Right atrium auricular region (tissue), 2 donors: Measurements from ENCODE around the gene MYLIP. TPM values are rescaled to one million over a fixed set of nuclear protein-coding genes. Genes with fewer than 3 reads are reported as not detected.

ENCODE experiments used
- DNase-seq: peaks from one replicate; pipeline ENCODE4 v3.0.0-alpha.2; 2019; ENCODE audit warnings: low spot score
- H3K27ac ChIP-seq, 2 donors: fragments of 200-600 bp; sonication (generic); 1 replicate in 1 of 2; 2 replicates in 1 of 2; pipeline ENCODE4 v1.5.1; 2016 to 2019
- H3K27me3 ChIP-seq, 2 donors: fragments of 200-600 bp; sonication (generic); one replicate each; pipeline versions ENCODE4 v1.5.1 to v1.6.0; 2017 to 2019
- H3K36me3 ChIP-seq: fragments of 200-600 bp; sonication (generic); one replicate; pipeline ENCODE4 v1.5.1; 2016
- H3K4me1 ChIP-seq, 2 donors: fragments of 200-600 bp; sonication (generic); one replicate each; pipeline versions ENCODE4 v1.5.1 to v1.6.0; 2017 to 2019
- H3K4me3 ChIP-seq, 2 donors: fragments of 200-600 bp; sonication (generic); 1 replicate in 1 of 2; 2 replicates in 1 of 2; pipeline ENCODE4 v1.5.1; 2017 to 2019; ENCODE audit warnings: mild to moderate bottlenecking in 1 of 2, moderate library complexity in 1 of 2
- H3K9me3 ChIP-seq, 2 donors: fragments of 200-600 bp; sonication (generic); one replicate each; pipeline ENCODE4 v1.5.1; 2019
- total RNA-seq, 2 donors: library from RNA; depleted of rRNA; stranded (reverse); fragments of >200 nt; gene quantifications; one replicate each; pipeline ENCODE4 v1.1.0, GENCODE V29; 2016
- TF ChIP-seq, protein P1 (sequence below), 2 donors: fragments of 200-600 bp; sonication (generic); IDR thresholded peaks; one replicate each; pipeline ENCODE4 v1.5.1; 2019; ENCODE audit warnings: antibody characterized with exemption in 2 of 2

MYLIP gene
- total RNA-seq, result 10 to 100 TPM; 15.6 to 25.1 TPM

DNA sequence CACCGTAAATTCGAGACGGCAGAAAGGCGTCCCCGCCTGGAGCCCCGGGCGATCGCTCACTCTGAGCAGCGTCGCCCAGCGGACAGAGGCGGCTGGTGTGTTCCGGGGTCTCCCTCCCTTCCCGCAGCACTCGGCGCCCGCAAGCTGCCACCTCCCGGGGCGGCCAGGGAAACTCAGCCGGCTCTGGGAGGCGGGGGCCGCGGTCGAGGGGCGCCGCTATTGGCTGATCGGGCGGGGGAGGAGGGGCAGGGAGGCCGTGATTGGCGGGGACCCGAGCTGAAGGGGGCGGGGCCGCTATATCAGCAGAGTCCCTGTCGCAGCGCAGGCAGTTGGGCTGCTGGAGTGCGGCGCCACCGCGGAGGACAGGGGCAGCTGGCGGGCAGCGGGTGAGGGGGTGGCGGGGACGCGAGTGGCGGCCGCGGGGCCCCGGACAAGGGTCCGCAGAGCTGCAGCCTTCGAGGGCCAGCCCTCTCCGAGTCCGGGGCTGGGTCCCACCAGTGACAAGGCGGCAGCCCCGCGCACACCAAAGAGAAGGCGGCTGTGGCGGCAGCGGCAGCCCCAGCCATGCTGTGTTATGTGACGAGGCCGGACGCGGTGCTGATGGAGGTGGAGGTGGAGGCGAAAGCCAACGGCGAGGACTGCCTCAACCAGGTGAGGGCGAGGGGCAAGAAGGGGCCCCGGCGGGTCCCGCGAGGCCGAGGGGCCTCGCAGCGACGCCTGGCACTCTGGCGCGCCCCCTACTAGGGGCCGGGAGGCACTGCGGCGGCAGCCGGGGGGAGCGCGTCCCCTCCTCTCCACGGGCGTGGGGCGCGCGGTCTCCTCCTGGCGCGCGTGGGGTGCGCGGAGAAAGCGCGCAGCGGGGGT, at the start of gene MYLIP:
Gene MYLIP, plus strand, starts transcription at position 328 of the 864 bp plus-strand sequence. Its CDS starts 237 bp downstream, at position 565.
- peak within 1 kb of the TSS; percentile 97 to 100 for H3K4me3 ChIP-seq
- H3K27ac ChIP-seq, result peak within 1 kb of the TSS; percentile 97 to 99
- H3K4me1 ChIP-seq, result peaks cover 0 to 42% of the 10 kb centered on the region in 2 donors
- peaks cover 3% of the 10 kb centered on the region for H3K36me3 ChIP-seq
- TF ChIP-seq, protein P1, sequence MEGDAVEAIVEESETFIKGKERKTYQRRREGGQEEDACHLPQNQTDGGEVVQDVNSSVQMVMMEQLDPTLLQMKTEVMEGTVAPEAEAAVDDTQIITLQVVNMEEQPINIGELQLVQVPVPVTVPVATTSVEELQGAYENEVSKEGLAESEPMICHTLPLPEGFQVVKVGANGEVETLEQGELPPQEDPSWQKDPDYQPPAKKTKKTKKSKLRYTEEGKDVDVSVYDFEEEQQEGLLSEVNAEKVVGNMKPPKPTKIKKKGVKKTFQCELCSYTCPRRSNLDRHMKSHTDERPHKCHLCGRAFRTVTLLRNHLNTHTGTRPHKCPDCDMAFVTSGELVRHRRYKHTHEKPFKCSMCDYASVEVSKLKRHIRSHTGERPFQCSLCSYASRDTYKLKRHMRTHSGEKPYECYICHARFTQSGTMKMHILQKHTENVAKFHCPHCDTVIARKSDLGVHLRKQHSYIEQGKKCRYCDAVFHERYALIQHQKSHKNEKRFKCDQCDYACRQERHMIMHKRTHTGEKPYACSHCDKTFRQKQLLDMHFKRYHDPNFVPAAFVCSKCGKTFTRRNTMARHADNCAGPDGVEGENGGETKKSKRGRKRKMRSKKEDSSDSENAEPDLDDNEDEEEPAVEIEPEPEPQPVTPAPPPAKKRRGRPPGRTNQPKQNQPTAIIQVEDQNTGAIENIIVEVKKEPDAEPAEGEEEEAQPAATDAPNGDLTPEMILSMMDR (IDR thresholded peaks at IDR 0.05), result peak; percentile 74 to 82
- no peaks in the 10 kb centered on the region for H3K27me3 ChIP-seq
- peak; percentile 98 for DNase-seq
- no peaks in the 10 kb centered on the region for H3K9me3 ChIP-seq

DNA sequence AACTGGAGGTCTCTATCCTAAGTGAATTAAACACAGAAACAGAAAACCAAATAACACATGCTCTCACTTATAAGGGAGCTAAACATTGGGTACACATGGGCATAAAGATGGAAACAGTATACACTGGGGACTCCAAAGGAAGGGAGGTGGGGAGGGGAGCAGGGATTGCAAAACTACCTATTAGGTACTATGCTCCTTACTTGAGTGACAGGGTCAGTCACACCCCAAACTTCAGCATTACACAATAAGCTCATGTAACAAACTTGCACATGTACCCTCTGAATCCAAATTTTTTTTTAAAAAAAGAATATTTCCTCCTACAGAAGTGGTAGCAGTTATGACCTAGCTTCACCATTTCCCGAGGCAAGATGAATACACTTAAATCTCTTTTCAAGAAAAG, 49.5 kb upstream of the MYLIP start:
- DNase-seq, result no peak
- Histone ChIP-seq H3K4me3 (no peak overlapping the region), H3K27me3 (no peaks in the 10 kb centered on the region), H3K9me3 (no peaks in the 10 kb centered on the region), H3K27ac (no peak overlapping the region), H3K4me1 (no peaks in the 10 kb centered on the region), H3K36me3 (no peaks in the 10 kb centered on the region)
- TF ChIP-seq, protein P1 (IDR thresholded peaks at IDR 0.05), result no peak

DNA sequence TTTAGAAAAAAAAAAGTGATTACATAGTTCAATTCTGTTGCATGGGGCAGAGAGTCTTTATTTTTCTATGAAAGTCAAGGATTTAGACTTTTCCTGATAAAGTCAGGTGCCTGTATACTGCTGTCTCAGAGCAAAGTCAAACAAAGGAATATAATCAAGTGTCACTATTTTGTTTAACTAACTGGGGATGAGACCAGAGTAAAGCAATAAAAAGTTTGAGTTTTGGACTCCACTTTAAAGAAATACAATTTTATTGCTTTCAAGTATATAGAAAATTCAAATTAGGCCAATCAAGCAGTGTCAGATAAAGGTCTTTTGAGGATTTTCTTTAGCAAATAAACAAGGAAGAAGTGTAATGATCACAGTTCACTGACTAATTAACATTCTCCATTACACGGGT, 48.7 kb upstream of the MYLIP start:
- no peak overlapping the region for H3K27ac ChIP-seq
- DNase-seq, result no peak
- no peaks in the 10 kb centered on the region for H3K9me3 ChIP-seq
- H3K36me3 ChIP-seq, result no peaks in the 10 kb centered on the region
- no peaks in the 10 kb centered on the region for H3K4me1 ChIP-seq
- TF ChIP-seq, protein P1 (IDR thresholded peaks at IDR 0.05), result no peak
- no peaks in the 10 kb centered on the region for H3K27me3 ChIP-seq
- no peak overlapping the region for H3K4me3 ChIP-seq

DNA sequence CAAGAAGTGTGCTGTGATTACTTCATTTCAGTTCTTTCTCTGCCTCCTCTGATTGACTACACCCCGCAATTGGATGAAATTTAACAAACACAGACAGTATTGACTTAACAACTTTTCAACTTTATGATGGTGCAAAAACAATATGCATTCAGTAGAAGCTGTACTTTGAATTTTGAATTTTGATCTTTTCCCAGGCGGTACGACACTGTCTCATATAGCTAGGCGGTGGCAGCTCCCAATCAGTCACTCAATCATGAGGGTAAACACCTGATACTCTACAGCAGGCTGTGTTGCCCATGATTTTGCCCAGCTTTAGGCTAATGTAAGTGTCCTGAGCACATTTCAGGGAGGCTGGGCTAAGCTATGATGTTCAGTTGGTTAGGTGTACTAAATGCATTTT, 47.6 kb upstream of the MYLIP start:
- H3K4me1 ChIP-seq, result no peaks in the 10 kb centered on the region
- no peak overlapping the region for H3K27ac ChIP-seq
- H3K9me3 ChIP-seq, result no peaks in the 10 kb centered on the region
- no peak for DNase-seq
- TF ChIP-seq, protein P1 (IDR thresholded peaks at IDR 0.05), result no peak
- H3K36me3 ChIP-seq, result no peaks in the 10 kb centered on the region
- no peaks in the 10 kb centered on the region for H3K27me3 ChIP-seq
- H3K4me3 ChIP-seq, result no peak overlapping the region

DNA sequence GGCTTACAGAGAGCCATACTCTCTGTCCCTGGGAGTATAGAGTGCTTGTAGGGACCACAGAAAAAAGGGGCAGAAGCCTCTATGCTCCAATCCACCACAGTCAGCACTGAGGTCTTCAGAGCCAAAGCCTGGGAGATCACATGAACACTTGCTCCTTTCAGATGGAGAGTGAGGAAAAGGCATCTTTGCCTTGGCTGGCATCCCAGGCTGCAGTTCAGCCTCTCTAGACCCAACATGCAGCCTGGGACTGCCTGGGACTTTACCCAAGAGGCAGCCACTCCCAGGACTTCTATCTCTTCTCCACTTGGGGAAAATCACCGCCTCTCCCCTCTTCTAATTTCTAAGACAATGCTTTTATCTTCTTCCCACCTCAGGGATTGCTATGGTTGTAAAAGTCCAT, 46.5 kb upstream of the MYLIP start:
- Histone ChIP-seq H3K4me1 (no peaks in the 10 kb centered on the region), H3K36me3 (no peaks in the 10 kb centered on the region), H3K4me3 (no peak overlapping the region), H3K27me3 (no peaks in the 10 kb centered on the region), H3K27ac (no peak overlapping the region), H3K9me3 (no peaks in the 10 kb centered on the region)
- DNase-seq, result no peak
- TF ChIP-seq, protein P1 (IDR thresholded peaks at IDR 0.05), result no peak
